Stomach (tissue), 9 donors: ENCODE results near the gene TMEM154. TPM values are rescaled to one million over a fixed set of nuclear protein-coding genes. Genes with fewer than 3 reads are reported as not detected.

Experiments used
- DNase-seq, 2 donors: peaks; one replicate each; pipeline versions ENCODE4 v3.0.0 to v3.0.0-alpha.2; 2013 to 2019
- H3K27ac ChIP-seq, 5 donors: fragments of 200-600 bp in 4 of 5; sonication (generic) in 4 of 5; one replicate each; pipeline ENCODE4 v1.5.1; 2013 to 2019; ENCODE audit warnings: mild to moderate bottlenecking in 1 of 5, moderate library complexity in 1 of 5
- H3K27me3 ChIP-seq, 3 donors: fragments of 200-600 bp; sonication (generic); one replicate each; pipeline ENCODE4 v1.5.1; 2017 to 2019; ENCODE audit warnings: mixed run types in 1 of 3
- H3K36me3 ChIP-seq, 4 donors: fragments of 200-600 bp; sonication (generic); 1 replicate in 3 of 4; 2 replicates in 1 of 4; pipeline ENCODE4 v1.5.1; 2016 to 2019
- H3K4me1 ChIP-seq, 4 donors: fragments of 200-600 bp; sonication (generic); one replicate each; pipeline ENCODE4 v1.5.1; 2016 to 2019
- H3K4me3 ChIP-seq, 4 donors: fragments of 200-600 bp; sonication (generic) in 3 of 4; one replicate each; pipeline ENCODE4 v1.5.1; 2016 to 2019; ENCODE audit warnings: mild to moderate bottlenecking in 1 of 4
- H3K9me3 ChIP-seq, 4 donors: fragments of 200-600 bp; sonication (generic); one replicate each; pipeline ENCODE4 v1.5.1; 2016 to 2019
- EP300 ChIP-seq: sonication (generic); formaldehyde crosslinking; IDR thresholded peaks from one replicate; pipeline ENCODE4 v1.6.1; 2017; ENCODE audit warnings: antibody characterized with exemption
- POLR2A ChIP-seq, 4 donors: fragments of 450-650 bp; IDR thresholded peaks; one replicate each; pipeline ENCODE4 v1.6.1; 2016; ENCODE audit warnings: antibody characterized with exemption in 4 of 4, control low read depth in 2 of 4, mild to moderate bottlenecking in 1 of 4, moderate library complexity in 1 of 4
- POLR2AphosphoS5 ChIP-seq, 3 donors: sonication (generic); formaldehyde crosslinking; IDR thresholded peaks; one replicate each; pipeline ENCODE4 v1.6.1; 2016; ENCODE audit warnings: antibody characterized with exemption in 3 of 3
- WGBS, 5 donors: extraction: QIAGEN DNeasy Blood & Tissue Kit in 3 of 5; methylation state at CpG; one replicate each; pipeline versions ENCODE4 v1.1.5 to v1.1.7; 2013 to 2018; 5-methylcytosine and 5-hydroxymethylcytosine counted together
- intact Hi-C: fragments of 100-400 bp; cut with DNase I; formaldehyde crosslinking; loops from one replicate; pipeline ENCODE4 v1.15.1; 2023; ENCODE audit warnings: low total_unique reads
- polyA plus RNA-seq, 3 donors: library from polyadenylated mRNA; stranded (reverse); fragments of 200-250 nt; gene quantifications; one replicate each; pipeline ENCODE4 v1.2.3, GENCODE V29; 2013
- total RNA-seq, 5 donors: library from RNA; depleted of rRNA; stranded (reverse); fragments of >200 nt; gene quantifications; one replicate each; pipeline versions ENCODE4 v1.1.0 to v1.2.3, GENCODE V29; 2014 to 2016
- TF ChIP-seq, protein P1 (sequence below), 7 experiments: fragments of 450-650 bp in 4 of 7; fragments of 200-600 bp in 3 of 7; sonication (generic) in 3 of 7; IDR thresholded peaks; one replicate each; pipeline ENCODE4 v1.5.1; 2016 to 2019; ENCODE audit warnings: antibody characterized with exemption in 7 of 7, control low read depth in 2 of 7, mild to moderate bottlenecking in 1 of 7
- donor health status: healthy with polysubstance abuse.
- donor health status: Bipolar disorder and iron deficiency.
- donor health status: healthy.

TMEM154 gene
- total and polyA plus RNA-seq, 8 donors = under 0.01 to 5.5 (median 0.69) TPM

DNA sequence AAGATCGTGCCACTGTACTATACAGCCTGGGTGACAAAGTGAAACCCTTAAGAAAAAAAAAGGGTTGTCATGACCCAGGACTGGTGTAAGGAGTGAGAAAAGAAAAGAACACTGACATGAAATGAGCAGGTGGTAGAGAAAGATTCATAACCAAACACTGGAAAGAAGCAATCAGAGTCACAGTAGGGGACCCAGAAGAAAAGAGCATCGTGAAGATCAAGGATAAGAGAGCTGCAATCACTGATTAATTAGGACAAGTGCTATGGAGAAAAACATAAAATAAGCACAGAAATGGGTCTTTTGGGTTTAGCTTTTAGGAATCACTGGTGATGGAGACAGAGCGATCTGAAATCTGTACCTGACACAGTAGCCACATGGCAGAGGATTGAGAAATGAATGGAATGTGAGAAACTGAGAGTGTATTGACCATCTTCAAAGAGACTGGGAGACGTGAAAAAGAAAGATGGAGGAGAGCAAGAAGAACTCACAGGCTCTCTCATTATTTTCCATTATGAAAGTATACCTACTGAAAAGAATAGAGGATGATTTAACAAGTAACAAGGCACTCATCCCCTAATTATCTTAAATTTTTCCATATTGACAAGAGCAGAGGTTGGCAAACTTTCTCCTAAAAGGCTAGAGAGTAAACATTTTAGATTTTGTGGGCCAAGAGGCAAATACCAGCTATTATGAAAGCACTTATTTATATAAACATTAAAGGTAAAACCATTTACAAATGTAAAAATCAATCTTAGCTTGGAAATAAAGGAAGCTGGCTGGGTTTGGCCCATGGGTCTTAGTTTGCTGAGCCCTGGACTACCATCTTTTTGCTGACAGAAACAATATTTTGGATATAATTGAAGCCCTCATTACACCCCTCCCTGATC, 7.3 kb downstream of the TMEM154 start:
- no peak overlapping the region for H3K4me3 ChIP-seq
- 81 to 88% (median 84%) methylated on average over 4 of the region's 4 CpGs for WGBS, 5 donors
- DNase-seq = no peak
- no peaks in the 10 kb centered on the region for H3K9me3 ChIP-seq
- TF ChIP-seq POLR2AphosphoS5 (IDR thresholded peaks at IDR 0.05) = no peak
- TF ChIP-seq, protein P1, sequence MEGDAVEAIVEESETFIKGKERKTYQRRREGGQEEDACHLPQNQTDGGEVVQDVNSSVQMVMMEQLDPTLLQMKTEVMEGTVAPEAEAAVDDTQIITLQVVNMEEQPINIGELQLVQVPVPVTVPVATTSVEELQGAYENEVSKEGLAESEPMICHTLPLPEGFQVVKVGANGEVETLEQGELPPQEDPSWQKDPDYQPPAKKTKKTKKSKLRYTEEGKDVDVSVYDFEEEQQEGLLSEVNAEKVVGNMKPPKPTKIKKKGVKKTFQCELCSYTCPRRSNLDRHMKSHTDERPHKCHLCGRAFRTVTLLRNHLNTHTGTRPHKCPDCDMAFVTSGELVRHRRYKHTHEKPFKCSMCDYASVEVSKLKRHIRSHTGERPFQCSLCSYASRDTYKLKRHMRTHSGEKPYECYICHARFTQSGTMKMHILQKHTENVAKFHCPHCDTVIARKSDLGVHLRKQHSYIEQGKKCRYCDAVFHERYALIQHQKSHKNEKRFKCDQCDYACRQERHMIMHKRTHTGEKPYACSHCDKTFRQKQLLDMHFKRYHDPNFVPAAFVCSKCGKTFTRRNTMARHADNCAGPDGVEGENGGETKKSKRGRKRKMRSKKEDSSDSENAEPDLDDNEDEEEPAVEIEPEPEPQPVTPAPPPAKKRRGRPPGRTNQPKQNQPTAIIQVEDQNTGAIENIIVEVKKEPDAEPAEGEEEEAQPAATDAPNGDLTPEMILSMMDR (IDR thresholded peaks at IDR 0.05) = no peak
- intact Hi-C loops = no loop called here
- no peak overlapping the region for H3K27ac ChIP-seq
- H3K4me1 ChIP-seq = peaks cover 0 to 5% (median 0%) of the 10 kb centered on the region in 4 donors
- H3K36me3 ChIP-seq = no peaks in the 10 kb centered on the region
- H3K27me3 ChIP-seq = no peaks in the 10 kb centered on the region

- intact Hi-C loops = no loop called here
- no peak overlapping the region for H3K27ac ChIP-seq
- H3K27me3 ChIP-seq = no peaks in the 10 kb centered on the region
- peaks cover 0 to under 1% (median 0%) of the 10 kb centered on the region in 4 donors for H3K4me1 ChIP-seq
- no peak for DNase-seq
- TF ChIP-seq POLR2AphosphoS5 (IDR thresholded peaks at IDR 0.05) (no peak), EP300 (no peak), POLR2A (IDR thresholded peaks at IDR 0.05) (no peak)
- TF ChIP-seq, protein P1 (IDR thresholded peaks at IDR 0.05) = no peak
- H3K4me3 ChIP-seq = no peak overlapping the region
- no peaks in the 10 kb centered on the region for H3K36me3 ChIP-seq
- WGBS, 5 donors = 82 to 87% (median 83%) methylated on average over 11 of the region's 11 CpGs
- no peaks in the 10 kb centered on the region for H3K9me3 ChIP-seq
Measured at GRCh38 chr4:152668338-152668964, 11.3 kb downstream of the TMEM154 start.

- no peaks in the 10 kb centered on the region for H3K9me3 ChIP-seq
- intact Hi-C loops = no loop called here
- 84 to 93% (median 87%) methylated on average over 3 of the region's 3 CpGs for WGBS, 5 donors
- H3K27me3 ChIP-seq = no peaks in the 10 kb centered on the region
- H3K27ac ChIP-seq = no peak overlapping the region
- TF ChIP-seq EP300 = no peak
- no peak for TF ChIP-seq POLR2A (IDR thresholded peaks at IDR 0.05)
- TF ChIP-seq, protein P1 (IDR thresholded peaks at IDR 0.05) = no peak
- no peak for TF ChIP-seq POLR2AphosphoS5 (IDR thresholded peaks at IDR 0.05)
- no peak for DNase-seq
- H3K4me1 ChIP-seq = peaks cover 0 to 7% (median 0%) of the 10 kb centered on the region in 4 donors
- no peaks in the 10 kb centered on the region for H3K36me3 ChIP-seq
- H3K4me3 ChIP-seq = no peak overlapping the region
Measured at GRCh38 chr4:152667781-152668180, 12.0 kb downstream of the TMEM154 start.

DNA sequence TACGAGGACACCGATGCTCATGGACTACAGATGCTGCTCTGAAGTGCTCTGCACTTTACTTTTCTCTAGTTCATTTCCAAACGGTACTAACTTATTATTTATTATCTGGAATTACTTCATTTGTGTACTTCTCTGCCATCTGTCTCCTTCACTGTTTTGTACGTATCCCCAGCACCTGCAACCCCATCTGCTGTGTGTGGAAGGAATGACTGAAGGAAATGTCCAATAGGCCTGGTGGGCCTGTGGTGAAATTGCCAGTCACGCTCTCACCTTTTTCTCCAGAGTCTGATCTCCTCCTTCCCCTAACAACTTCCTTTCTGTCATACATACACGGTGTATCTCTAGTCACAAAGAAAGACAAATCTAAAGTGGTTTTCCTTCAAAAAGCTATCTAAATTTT, 12.9 kb downstream of the TMEM154 start:
- no peak overlapping the region for H3K4me3 ChIP-seq
- H3K36me3 ChIP-seq = no peaks in the 10 kb centered on the region
- TF ChIP-seq POLR2AphosphoS5 (IDR thresholded peaks at IDR 0.05) (no peak), POLR2A (IDR thresholded peaks at IDR 0.05) (no peak), EP300 (no peak)
- TF ChIP-seq, protein P1 (IDR thresholded peaks at IDR 0.05) = no peak
- H3K27ac ChIP-seq = no peak overlapping the region
- no peaks in the 10 kb centered on the region for H3K9me3 ChIP-seq
- no peaks in the 10 kb centered on the region for H3K27me3 ChIP-seq
- DNase-seq = no peak
- intact Hi-C loops = no loop called here
- peaks cover 0 to 12% (median 0%) of the 10 kb centered on the region in 4 donors for H3K4me1 ChIP-seq
- 74 to 87% (median 83%) methylated on average over 6 of the region's 6 CpGs for WGBS, 5 donors
